ENCODE data around the gene S100A8.

Gene S100A8

GRCh38 chr1:153367090-153367489 lies 23.8 kb downstream of the S100A8 start:
- no peak for DNase-seq
- in situ Hi-C loops (cut with MboI; ENCODE audit: low pct_unique_long_range_greater_than_20kb, low sequenced_read_pairs): loop anchor here (10.0 kb wide), 1 partner anchor 118 kb away; no protein-coding TSS in a partner anchor

- in situ Hi-C loops (cut with MboI; ENCODE audit: low pct_unique_long_range_greater_than_20kb, low sequenced_read_pairs): loop anchor here (10.0 kb wide), 1 partner anchor 119 kb away; no protein-coding TSS in a partner anchor
- DNase-seq: no peak
These were observed 24.6 kb downstream of the S100A8 start for GRCh38 chr1:153366261-153366660.

- no peak for DNase-seq
- in situ Hi-C loops (cut with MboI; ENCODE audit: low pct_unique_long_range_greater_than_20kb, low sequenced_read_pairs): loop anchor here (10.0 kb wide), 1 partner anchor 119 kb away; no protein-coding TSS in a partner anchor
These were observed 25.2 kb downstream of the S100A8 start for GRCh38 chr1:153365696-153366095.

- in situ Hi-C loops (cut with MboI; ENCODE audit: low pct_unique_long_range_greater_than_20kb, low sequenced_read_pairs): loop anchor here (10.0 kb wide), 1 partner anchor 120 kb away; no protein-coding TSS in a partner anchor
These were observed 25.9 kb downstream of the S100A8 start for GRCh38 chr1:153364766-153365666.

GRCh38 chr1:153364156-153364555 lies 26.7 kb downstream of the S100A8 start:
- in situ Hi-C loops (cut with MboI; ENCODE audit: low pct_unique_long_range_greater_than_20kb, low sequenced_read_pairs): loop anchor here (10.0 kb wide), 1 partner anchor 121 kb away; no protein-coding TSS in a partner anchor
- no peak for DNase-seq

More at GRCh38 chr1:153364766-153365666, 25.9 kb downstream of the S100A8 start:
- DNase-seq: no peak

- DNase-seq: no peak
- in situ Hi-C loops (cut with MboI; ENCODE audit: low pct_unique_long_range_greater_than_20kb, low sequenced_read_pairs): loop anchor here (10.0 kb wide), 1 partner anchor 121 kb away; no protein-coding TSS in a partner anchor
These were observed 27.2 kb downstream of the S100A8 start for GRCh38 chr1:153363641-153364040.

GRCh38 chr1:153362187-153362775 lies 28.6 kb downstream of the S100A8 start:
- in situ Hi-C loops (cut with MboI; ENCODE audit: low pct_unique_long_range_greater_than_20kb, low sequenced_read_pairs): loop anchor here (10.0 kb wide), 1 partner anchor 123 kb away; no protein-coding TSS in a partner anchor
- DNase-seq: no peak

- in situ Hi-C loops (cut with MboI; ENCODE audit: low pct_unique_long_range_greater_than_20kb, low sequenced_read_pairs): loop anchor here (10.0 kb wide), 1 partner anchor 123 kb away; no protein-coding TSS in a partner anchor
- no peak for DNase-seq
These were observed 29.3 kb downstream of the S100A8 start for GRCh38 chr1:153361480-153362109.

- in situ Hi-C loops (cut with MboI; ENCODE audit: low pct_unique_long_range_greater_than_20kb, low sequenced_read_pairs): loop anchor here (10.0 kb wide), 1 partner anchor 124 kb away; no protein-coding TSS in a partner anchor
- no peak for DNase-seq
These were observed 30.0 kb downstream of the S100A8 start for GRCh38 chr1:153360592-153361479.

- in situ Hi-C loops (cut with MboI; ENCODE audit: low pct_unique_long_range_greater_than_20kb, low sequenced_read_pairs): loop anchor here (10.0 kb wide), 1 partner anchor 125 kb away; no protein-coding TSS in a partner anchor
- no peak for DNase-seq
These were observed 30.7 kb downstream of the S100A8 start for GRCh38 chr1:153360190-153360589.

GRCh38 chr1:153359241-153359640 lies 31.6 kb downstream of the S100A8 start:
- in situ Hi-C loops (cut with MboI; ENCODE audit: low pct_unique_long_range_greater_than_20kb, low sequenced_read_pairs): no loop called here
- DNase-seq: no peak

- in situ Hi-C loops (cut with MboI; ENCODE audit: low pct_unique_long_range_greater_than_20kb, low sequenced_read_pairs): no loop called here
- no peak for DNase-seq
These were observed 32.2 kb downstream of the S100A8 start for GRCh38 chr1:153358691-153358975.

GRCh38 chr1:153357853-153358690 lies 32.8 kb downstream of the S100A8 start, which contains the start of gene S100A9:
S100A9 (plus strand) TSS chr1:153357854; CDS start chr1:153358284, 430 bp downstream.
- in situ Hi-C loops (cut with MboI; ENCODE audit: low pct_unique_long_range_greater_than_20kb, low sequenced_read_pairs): no loop called here
- no peak for DNase-seq

- in situ Hi-C loops (cut with MboI; ENCODE audit: low pct_unique_long_range_greater_than_20kb, low sequenced_read_pairs): no loop called here
- peak; percentile 33 for DNase-seq
These were observed 33.6 kb downstream of the S100A8 start for GRCh38 chr1:153357076-153357852.

- no peak for DNase-seq
- in situ Hi-C loops (cut with MboI; ENCODE audit: low pct_unique_long_range_greater_than_20kb, low sequenced_read_pairs): no loop called here
These were observed 34.3 kb downstream of the S100A8 start for GRCh38 chr1:153356392-153357075.

GRCh38 chr1:153355445-153356071 lies 35.3 kb downstream of the S100A8 start:
- in situ Hi-C loops (cut with MboI; ENCODE audit: low pct_unique_long_range_greater_than_20kb, low sequenced_read_pairs): no loop called here

More at GRCh38 chr1:153355445-153356071, 35.3 kb downstream of the S100A8 start:
- DNase-seq: peak; percentile 65
